Activated effector memory CD4-positive, alpha-beta T cell treated with Interleukin-2 at 50 U/mL for 16 hours (primary cell): ENCODE measurements around the gene SRRM3.
"Not testable (repeated sequence)": the region's sequence is repeated elsewhere in the genome, so short reads cannot be mapped to it uniquely, and the experiment has no call there.

Source experiments
- DNase-seq: peaks from one replicate; pipeline ENCODE4 v3.0.0-alpha.2; 2020

SRRM3 gene

GRCh38 chr7:76267107-76267893 is 65.6 kb downstream of the SRRM3 start:
- no peak for DNase-seq

- DNase-seq, result no peak
Observed at GRCh38 chr7:76267894-76268183, 66.1 kb downstream of the SRRM3 start.

GRCh38 chr7:76268376-76268775 is 66.7 kb downstream of the SRRM3 start:
- DNase-seq, result no peak

DNA sequence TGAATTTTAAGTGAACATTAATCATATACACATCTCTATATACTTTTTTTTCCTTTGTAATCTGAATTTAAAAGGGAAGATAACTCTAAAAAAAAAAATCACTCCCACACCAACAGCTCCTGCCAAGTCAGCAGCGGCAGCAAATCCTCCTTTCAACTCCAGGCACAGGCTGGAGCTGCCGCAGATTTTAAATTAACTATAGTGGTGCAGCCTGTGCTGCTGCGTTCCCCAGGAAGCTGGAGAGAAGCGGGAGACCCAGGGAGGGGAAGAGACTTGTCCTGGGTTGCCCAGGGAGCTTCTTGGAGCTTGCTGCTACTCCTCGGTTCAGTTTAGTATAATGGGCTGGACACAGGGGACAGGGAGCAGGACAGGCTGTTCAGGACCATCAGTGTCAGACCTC is 68.2 kb downstream of the SRRM3 start:
- no peak for DNase-seq

GRCh38 chr7:76271384-76271783 is 69.7 kb downstream of the SRRM3 start:
- not testable (repeated sequence) for DNase-seq

- no peak for DNase-seq
Observed at GRCh38 chr7:76272142-76272541, 70.4 kb downstream of the SRRM3 start.

DNA sequence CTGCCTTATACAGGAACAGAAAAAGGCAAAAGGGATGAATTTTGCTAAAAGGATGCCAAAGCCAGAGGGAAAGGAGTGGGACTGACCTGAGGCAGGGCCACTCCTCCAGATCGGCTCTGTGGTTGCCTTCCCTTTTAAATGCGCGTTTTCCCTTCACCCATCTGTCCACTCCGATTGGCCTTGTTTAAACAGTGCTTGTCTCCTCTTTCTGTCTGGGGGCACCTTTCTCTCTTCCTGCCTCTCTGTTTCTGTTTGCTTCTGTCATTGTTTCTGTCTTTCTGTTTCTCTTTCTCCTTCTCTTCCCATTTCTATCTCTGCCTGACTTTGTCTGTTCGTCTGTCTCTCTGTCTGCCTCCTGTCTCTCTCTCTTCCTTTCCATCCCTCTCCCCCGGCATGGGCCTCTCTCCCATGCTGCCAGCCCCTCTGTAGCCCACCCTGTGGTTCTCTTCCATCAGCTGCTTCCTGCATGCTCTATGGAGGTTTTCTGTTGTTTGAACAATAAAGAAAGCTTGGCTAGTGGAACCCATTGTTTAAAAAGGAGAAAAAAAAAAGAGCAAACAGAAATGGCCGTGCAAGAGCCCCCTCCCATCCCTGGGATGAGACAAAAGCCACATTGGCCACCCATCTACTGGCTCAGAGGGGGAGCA is 71.3 kb downstream of the SRRM3 start:
- DNase-seq, result no peak

- no peak for DNase-seq
Observed at GRCh38 chr7:76273503-76273902, 71.8 kb downstream of the SRRM3 start.

DNA sequence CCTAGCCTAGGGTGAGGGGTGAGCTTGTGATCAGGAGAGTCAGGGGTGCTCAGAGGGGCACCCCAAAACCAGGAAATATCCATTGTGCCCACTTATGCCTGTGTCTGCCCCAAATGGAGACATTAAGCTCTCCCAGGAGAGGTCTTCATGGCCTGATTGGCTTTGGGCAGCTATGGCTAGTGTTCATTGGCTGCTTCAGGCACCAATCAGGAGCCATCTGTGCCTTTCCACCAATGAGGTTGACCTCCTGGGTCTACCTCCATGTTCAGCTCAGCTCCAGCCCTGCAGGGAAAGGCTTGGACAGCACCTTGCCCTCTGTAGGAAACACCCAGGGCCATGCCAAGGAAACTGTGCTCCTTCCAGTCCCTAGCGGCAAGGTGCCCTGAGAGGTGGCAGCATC is 76.8 kb downstream of the SRRM3 start:
- no peak for DNase-seq

GRCh38 chr7:76280408-76280807 is 78.7 kb downstream of the SRRM3 start:
- no peak for DNase-seq

GRCh38 chr7:76281006-76281705 is 79.5 kb downstream of the SRRM3 start:
- no peak for DNase-seq

- DNase-seq, result no peak
Observed at GRCh38 chr7:76281706-76282343, 80.1 kb downstream of the SRRM3 start.

DNA sequence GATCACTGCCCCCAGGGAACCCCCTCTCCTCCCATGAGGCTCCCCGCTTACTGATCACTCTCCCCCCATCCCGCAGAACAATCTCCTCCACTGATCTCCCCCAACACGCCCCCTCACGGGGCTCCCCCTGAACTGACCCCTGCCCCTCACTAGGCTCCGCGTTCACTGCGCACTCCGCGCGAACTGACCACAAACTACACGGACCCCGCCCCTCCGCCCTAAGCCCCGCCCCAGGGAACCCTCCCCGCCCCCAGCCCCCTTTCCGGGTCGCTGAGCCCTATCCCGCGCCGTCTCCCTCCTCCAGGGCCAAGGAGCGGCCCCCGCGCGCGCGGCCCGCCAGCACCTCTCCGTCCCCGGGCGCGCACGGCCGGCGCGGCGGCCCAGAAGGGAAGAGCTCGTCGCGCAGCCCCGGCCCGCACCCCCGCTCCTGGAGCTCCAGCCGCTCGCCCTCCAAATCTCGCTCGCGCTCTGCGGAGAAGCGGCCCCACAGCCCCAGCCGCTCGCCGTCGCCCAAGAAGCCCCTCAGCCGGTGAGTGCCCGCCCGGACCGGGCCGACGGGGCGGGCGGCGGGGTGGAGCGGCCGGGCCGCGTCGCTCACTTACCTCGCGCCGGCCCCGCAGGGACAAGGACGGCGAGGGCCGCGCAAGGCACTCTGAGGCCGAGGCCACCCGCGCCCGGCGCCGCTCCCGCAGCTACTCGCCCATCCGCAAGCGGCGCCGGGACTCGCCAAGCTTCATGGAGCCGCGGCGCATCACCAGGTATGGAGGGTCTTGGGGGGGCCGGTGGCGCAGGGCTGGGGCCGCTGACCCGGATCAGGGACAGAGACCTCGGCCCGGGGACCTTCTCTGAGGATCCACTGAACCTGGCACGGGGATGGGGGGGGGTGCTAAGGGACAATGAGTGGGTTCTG is 80.9 kb downstream of the SRRM3 start:
- no peak for DNase-seq

DNA sequence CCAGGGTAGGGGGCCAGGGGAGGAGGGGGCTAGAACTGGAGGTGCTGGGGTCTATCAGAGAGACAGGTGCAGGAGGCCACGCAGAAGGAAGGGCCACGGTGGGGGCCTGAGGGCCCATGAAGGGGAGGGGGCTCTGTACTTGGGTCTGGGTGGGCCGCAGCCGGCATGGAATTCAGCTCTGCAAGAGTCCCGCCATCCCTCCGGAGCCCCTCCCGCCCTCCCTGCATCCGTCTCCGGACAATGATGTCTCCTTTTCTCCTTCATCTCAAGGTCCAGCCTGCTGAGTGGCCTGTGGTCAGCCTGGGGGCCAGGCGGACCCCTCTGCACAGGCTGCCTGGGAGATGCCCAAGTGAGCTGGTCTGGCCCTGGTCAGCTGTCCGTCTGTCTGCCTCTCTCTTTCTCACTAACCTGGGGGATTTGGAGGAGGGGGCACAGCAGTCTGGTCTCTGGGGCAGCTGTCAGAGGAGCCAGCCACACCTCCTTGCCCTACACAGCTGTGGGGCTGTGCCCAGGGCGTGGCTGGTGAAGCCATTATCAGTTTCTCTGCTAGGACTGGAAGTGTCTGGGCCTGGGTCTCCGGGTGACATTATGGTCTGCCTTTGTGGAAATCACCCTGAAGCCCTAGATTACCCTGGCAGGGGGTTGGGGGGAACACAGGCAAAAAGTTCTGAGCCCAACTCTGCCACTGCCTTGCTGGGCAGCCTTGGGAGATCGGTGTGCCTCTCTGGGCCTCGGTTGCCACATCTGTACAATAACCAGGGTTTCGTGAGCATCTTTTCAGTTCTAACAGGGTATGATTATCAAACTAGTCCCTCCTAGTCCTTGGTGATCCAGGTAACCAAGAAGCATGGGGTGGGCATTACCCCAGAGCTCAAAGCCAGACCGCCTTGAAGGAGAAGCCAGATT is 81.8 kb downstream of the SRRM3 start:
- no peak for DNase-seq

DNA sequence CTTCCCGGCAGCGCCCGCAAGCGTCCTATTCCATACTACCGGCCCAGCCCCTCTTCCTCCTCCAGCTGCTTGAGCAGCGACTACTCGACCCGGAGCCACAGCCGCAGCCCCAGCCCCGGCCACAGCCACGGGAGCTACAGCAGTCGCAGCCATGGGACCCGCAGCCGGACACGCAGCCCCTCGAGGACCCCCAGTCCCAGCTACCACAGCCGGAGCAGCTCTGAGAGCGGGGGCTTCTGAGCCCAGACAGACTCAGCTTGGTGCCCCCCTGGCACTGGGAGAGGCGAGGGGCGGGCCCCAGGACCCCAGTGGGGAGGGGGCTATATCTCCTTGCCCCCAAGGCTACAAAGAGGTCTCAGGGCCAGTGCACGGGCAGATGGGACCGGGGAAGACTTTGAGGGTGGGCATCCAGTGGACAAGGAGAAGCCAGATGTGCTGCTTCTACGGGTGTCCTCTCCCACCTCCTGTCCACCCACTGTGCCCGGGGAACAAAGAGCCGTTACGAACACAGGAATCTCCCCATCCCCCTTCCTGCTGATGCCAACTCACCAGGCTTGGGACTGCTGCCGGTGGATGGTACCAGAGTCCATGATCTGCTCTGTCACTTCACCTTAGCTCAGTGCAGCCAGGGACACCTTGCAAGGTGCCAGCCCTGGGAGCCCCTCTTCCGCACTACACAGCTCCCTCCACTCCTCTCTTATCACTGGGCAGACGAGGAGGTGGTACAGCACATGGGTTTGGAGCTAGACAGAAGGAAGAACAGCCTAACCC is 84.1 kb downstream of the SRRM3 start:
- no peak for DNase-seq

DNA sequence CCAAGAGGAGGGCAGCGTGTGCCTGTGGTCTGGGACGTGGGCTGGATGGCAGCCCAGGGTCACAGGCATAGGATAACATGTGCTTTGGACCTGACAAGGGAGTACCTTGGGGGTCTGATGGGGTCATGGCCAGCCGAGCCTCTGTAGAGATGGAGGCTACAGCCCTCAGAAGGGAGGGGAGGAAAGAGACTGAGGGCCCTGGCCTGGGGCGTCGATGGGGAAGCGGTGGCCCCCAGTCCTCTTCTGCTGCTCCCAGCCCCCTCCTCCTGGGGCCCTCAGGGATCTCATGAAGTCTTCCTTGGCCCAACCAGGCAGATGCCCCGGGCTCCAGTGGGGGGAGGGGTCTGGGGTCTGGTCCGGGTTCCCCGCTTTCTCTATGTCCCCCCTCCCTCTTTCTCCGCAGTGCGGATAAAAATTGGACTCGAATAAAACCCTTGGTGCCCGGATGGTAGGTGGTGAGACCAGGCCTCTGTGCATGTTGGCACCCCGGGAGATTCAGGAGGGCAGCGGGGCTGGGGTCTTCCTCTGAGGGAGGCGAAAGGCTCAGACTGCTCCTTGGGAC is 85.2 kb downstream of the SRRM3 start:
- DNase-seq, result no peak

- not testable (repeated sequence) for DNase-seq
Observed at GRCh38 chr7:76290847-76291350, 89.2 kb downstream of the SRRM3 start.

DNA sequence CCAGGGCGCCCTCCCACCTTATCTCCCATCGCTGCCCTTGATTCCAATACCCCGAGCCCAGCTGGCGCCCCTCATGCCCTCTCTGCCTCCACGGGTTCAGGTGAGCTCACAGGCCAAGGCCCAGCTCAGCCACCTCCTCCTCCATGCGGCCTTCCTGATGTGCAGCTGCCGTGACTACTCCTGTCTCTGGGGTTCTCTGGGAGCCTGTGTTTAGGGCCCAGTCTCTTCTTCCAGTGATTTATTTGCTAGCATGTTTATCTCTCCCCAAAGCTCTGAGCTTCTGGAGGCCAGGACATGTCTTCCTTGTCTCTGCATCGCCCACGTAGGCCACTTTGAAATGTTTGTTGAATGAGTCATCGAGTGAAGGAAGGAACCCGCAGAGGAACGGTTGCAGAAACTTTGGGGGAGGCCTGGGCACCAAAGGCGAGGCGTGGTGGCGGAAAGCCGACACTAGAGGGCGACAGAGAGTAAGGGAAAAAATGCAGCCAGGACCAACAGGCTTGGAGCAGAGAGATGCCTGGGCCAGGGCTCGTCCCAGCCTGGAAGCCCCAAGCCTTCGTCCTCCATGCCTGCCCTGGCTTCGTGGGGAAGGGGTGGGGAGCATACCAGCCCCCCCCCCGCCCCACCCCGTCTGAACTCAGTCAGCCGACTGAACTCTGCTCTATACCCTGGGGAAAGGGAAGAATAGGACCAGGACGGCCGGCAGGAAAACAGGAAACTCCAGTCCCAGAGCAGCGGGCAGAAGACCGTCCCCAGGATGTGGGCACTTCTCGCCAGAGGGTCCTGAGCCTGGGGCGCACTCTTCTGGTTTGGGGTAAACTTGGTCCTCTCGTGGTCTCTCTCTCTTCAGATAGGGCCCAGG is 89.9 kb downstream of the SRRM3 start:
- DNase-seq, result peak; percentile 78

DNA sequence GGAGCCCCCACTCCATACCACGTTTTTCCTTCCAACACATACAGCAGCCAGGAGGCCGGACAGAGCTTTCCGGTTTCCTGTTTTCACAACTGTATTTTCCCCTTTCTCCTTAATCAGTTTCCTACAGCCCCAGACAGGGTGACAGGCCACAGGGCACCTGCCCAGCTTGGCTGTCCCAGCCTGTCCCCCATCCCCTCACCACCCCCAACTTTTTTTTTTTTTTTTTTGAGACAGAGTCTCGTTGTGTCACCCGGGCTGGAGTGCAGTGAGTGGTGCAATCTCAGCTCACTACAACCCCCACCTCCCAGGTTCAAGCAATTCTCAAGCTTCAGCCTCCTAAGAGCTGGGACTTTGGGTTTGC is 90.5 kb downstream of the SRRM3 start:
- no peak for DNase-seq
